Right lobe of liver (tissue), 6 donors: ENCODE measurements around the gene ADRM1. TPM values are rescaled to one million over a fixed set of nuclear protein-coding genes. Genes with fewer than 3 reads are reported as not detected.

Experiments used
- ATAC-seq, 4 donors: fragments of 200-7000 bp; cut with Tn5 transposase; one replicate each; pipeline ENCODE4 v1.9.1; 2020; ENCODE audit warnings: mild to moderate bottlenecking in 4 of 4, moderate library complexity in 4 of 4
- DNase-seq, 3 donors: peaks; one replicate each; pipeline ENCODE4 v3.0.0-alpha.2; 2020
- H3K27ac ChIP-seq, 3 donors: fragments of 200-600 bp; one replicate each; pipeline ENCODE4 v1.8.0; 2022
- H3K27me3 ChIP-seq, 2 donors: fragments of 200-600 bp; one replicate each; pipeline ENCODE4 v1.8.0; 2022
- H3K36me3 ChIP-seq, 4 donors: fragments of 200-600 bp; sonication (generic) in 1 of 4; one replicate each; pipeline versions ENCODE4 v1.5.1 to v1.8.0; 2017 to 2022; ENCODE audit warnings: control low read depth in 1 of 4
- H3K4me1 ChIP-seq, 4 donors: fragments of 200-600 bp; sonication (generic) in 1 of 4; one replicate each; pipeline versions ENCODE4 v1.5.1 to v1.8.0; 2017 to 2022; ENCODE audit warnings: control low read depth in 1 of 4
- H3K4me3 ChIP-seq, 3 donors: fragments of 200-600 bp; one replicate each; pipeline ENCODE4 v1.8.0; 2022
- H3K9me3 ChIP-seq, 4 donors: fragments of 200-600 bp; sonication (generic) in 1 of 4; one replicate each; pipeline versions ENCODE4 v1.5.1 to v1.8.0; 2017 to 2022; ENCODE audit warnings: control low read depth in 1 of 4
- POLR2A ChIP-seq: fragments of 450-650 bp; IDR thresholded peaks from one replicate; pipeline ENCODE4 v1.6.1; 2017; ENCODE audit warnings: antibody characterized with exemption, mild to moderate bottlenecking
- WGBS: methylation state at CpG from one replicate; pipeline ENCODE4 v1.1.6; 2018; ENCODE audit warnings: low coverage, low lambda C conversion rate; ENCODE audit not compliant: insufficient coverage; ENCODE audit errors: missing lambda C conversion rate; 5-methylcytosine and 5-hydroxymethylcytosine counted together
- intact Hi-C, 2 donors: fragments of 100-400 bp; cut with DNase I; formaldehyde crosslinking; loops; one replicate each; pipeline versions ENCODE4 v1.11.2 to v1.14.1; 2022
- total RNA-seq, 6 experiments: library from RNA; depleted of rRNA in 2 of 6; stranded (reverse); fragments of >200 nt in 2 of 6; fragmentation: NEBNext Ultra II Directional in 3 of 6; extraction: Animal tissue kit (Norgen Biotek cat#: 25700) in 3 of 6; gene quantifications; one replicate each; pipeline versions ENCODE4 v1.1.0 to v1.2.4, GENCODE V29; 2016 to 2023
- TF ChIP-seq, protein P1 (sequence below), 4 donors: fragments of 200-600 bp in 3 of 4; fragments of 450-650 bp in 1 of 4; IDR thresholded peaks; one replicate each; pipeline versions ENCODE4 v1.5.1 to v1.8.0; 2016 to 2022; ENCODE audit warnings: antibody characterized with exemption in 4 of 4, mild to moderate bottlenecking in 2 of 4
- donor health status: DM: no; HTN: yes; CAD: no.
- donor health status: DM: no; HTN: no; CAD: no.
- donor health status: DM: no; HTN: no; CAD: no.
- donor health status: DM: no; HTN: yes; CAD: no.
- donor health status: DM: no; HTN: yes; CAD: no.

ADRM1 gene
- total RNA-seq, 6 experiments from 2014 or later: 49.5 to 139 (median 55.7) TPM

DNA sequence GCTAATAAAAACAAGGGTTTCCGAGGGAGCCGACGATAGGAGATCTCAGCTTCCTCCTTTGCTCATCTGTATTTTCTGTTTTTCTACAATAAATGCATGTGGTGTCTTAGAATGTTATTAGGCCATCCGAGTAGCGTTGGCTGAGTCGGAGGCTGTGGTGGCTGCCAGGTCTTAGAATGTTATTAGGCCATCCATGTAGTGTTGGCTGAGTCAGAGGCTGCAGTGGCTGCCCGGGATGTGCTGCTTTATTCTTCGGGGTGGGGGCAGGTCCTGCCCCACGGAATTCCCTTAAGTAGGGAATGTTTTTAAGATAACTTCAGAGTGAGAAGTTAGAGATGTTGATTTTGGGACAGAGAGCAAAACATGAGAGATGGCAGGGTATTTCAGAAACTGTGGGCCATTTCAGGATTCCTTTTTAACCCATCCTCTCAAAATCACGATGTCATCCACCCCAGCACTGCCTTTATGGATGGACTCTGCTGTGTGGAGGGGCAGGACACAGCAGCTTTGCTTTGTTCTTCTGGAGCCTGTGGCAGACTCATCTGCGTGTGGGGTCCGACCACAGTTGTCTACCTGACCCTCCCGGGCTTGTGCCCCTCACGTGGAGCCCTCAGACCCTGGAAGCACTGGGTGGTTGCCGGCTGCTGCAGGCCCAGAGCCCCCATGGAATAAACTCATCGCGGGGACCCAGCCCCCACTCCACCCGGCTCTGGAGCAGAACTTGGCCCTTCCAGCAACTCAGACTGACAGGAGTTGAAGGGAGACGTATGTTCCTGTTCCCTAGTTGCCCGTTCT, 44.1 kb upstream of the ADRM1 start:
- no peaks in the 10 kb centered on the region for H3K27me3 ChIP-seq
- intact Hi-C loops: no loop called here
- H3K4me3 ChIP-seq: no peak overlapping the region
- H3K4me1 ChIP-seq: no peaks in the 10 kb centered on the region
- no peak for DNase-seq
- WGBS: 69% methylated on average over 8 of the region's 20 CpGs
- peaks cover 0 to 34% (median 4%) of the 10 kb centered on the region in 4 donors for H3K36me3 ChIP-seq
- TF ChIP-seq, protein P1, sequence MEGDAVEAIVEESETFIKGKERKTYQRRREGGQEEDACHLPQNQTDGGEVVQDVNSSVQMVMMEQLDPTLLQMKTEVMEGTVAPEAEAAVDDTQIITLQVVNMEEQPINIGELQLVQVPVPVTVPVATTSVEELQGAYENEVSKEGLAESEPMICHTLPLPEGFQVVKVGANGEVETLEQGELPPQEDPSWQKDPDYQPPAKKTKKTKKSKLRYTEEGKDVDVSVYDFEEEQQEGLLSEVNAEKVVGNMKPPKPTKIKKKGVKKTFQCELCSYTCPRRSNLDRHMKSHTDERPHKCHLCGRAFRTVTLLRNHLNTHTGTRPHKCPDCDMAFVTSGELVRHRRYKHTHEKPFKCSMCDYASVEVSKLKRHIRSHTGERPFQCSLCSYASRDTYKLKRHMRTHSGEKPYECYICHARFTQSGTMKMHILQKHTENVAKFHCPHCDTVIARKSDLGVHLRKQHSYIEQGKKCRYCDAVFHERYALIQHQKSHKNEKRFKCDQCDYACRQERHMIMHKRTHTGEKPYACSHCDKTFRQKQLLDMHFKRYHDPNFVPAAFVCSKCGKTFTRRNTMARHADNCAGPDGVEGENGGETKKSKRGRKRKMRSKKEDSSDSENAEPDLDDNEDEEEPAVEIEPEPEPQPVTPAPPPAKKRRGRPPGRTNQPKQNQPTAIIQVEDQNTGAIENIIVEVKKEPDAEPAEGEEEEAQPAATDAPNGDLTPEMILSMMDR (IDR thresholded peaks at IDR 0.05): no peak
- TF ChIP-seq POLR2A: no peak
- no peak for ATAC-seq
- no peaks in the 10 kb centered on the region for H3K9me3 ChIP-seq
- no peak overlapping the region for H3K27ac ChIP-seq

DNA sequence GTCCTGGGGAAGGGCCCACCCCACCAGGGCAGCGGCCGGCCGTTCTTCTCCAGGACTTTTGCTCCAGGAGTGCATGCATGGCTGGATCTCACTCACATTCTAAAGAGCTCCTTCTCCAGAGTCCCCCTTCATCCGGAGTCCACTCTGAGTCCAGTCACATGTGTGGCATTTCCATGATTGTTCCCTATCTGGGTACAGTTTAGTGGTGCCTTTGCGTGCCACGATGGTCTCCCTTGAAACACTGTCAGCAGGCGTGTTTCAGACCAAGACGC, 43.6 kb upstream of the ADRM1 start:
- no peaks in the 10 kb centered on the region for H3K9me3 ChIP-seq
- no peak overlapping the region for H3K4me3 ChIP-seq
- H3K27ac ChIP-seq: no peak overlapping the region
- ATAC-seq: no peak
- WGBS: 89% methylated on average over 7 of the region's 8 CpGs
- H3K4me1 ChIP-seq: no peaks in the 10 kb centered on the region
- intact Hi-C loops: no loop called here
- no peak for DNase-seq
- H3K27me3 ChIP-seq: no peaks in the 10 kb centered on the region
- peaks cover 0 to 34% (median 4%) of the 10 kb centered on the region in 4 donors for H3K36me3 ChIP-seq
- TF ChIP-seq POLR2A: no peak
- TF ChIP-seq, protein P1 (IDR thresholded peaks at IDR 0.05): no peak

- H3K36me3 ChIP-seq: peaks cover 0 to 35% (median 4%) of the 10 kb centered on the region in 4 donors
- 63% methylated on average over 5 of the region's 10 CpGs for WGBS
- no peaks in the 10 kb centered on the region for H3K27me3 ChIP-seq
- no peaks in the 10 kb centered on the region for H3K9me3 ChIP-seq
- no peak for DNase-seq
- intact Hi-C loops: no loop called here
- no peak for TF ChIP-seq POLR2A
- TF ChIP-seq, protein P1 (IDR thresholded peaks at IDR 0.05): no peak
- H3K4me3 ChIP-seq: no peak overlapping the region
- peak in 2 of 4 donors; percentile 16 to 34 for ATAC-seq
- no peaks in the 10 kb centered on the region for H3K4me1 ChIP-seq
- no peak overlapping the region for H3K27ac ChIP-seq
Observed at GRCh38 chr20:62262064-62262463, 40.7 kb upstream of the ADRM1 start.

DNA sequence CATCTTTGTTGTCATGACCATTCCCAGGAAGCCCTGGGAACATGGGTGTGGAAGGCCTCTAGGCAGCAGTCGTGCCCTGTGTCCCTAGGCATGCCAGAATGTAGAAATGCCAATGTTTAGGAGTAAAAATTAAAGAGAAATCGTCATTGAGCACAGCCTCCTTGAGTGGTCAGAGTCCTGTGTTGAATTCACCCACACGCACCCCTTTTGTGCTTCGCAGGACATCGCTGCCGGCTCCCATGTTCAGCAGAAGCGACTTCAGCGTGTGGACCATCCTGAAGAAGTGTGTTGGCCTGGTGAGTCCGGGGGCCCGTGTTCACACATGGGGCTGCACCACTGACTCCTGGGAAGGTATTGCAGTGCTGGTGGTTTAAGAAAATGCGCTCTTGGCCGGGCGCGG, 39.4 kb upstream of the ADRM1 start:
- Histone ChIP-seq H3K4me3 (no peak overlapping the region), H3K9me3 (no peaks in the 10 kb centered on the region), H3K27me3 (no peaks in the 10 kb centered on the region), H3K27ac (no peak overlapping the region), H3K36me3 (peaks cover 0 to 30% (median 4%) of the 10 kb centered on the region in 4 donors), H3K4me1 (no peaks in the 10 kb centered on the region)
- DNase-seq (no peak), ATAC-seq (no peak)
- WGBS: 100% methylated on average over 7 of the region's 14 CpGs
- intact Hi-C loops: no loop called here
- TF ChIP-seq, protein P1 (IDR thresholded peaks at IDR 0.05): no peak
